CMK (cell line): ENCODE results near the gene AQP5.

ENCODE experiments used
- DNase-seq: peaks from one replicate; pipeline ENCODE4 v3.0.0-alpha.2; 2010; ENCODE audit warnings: low read depth

AQP5 gene

DNA sequence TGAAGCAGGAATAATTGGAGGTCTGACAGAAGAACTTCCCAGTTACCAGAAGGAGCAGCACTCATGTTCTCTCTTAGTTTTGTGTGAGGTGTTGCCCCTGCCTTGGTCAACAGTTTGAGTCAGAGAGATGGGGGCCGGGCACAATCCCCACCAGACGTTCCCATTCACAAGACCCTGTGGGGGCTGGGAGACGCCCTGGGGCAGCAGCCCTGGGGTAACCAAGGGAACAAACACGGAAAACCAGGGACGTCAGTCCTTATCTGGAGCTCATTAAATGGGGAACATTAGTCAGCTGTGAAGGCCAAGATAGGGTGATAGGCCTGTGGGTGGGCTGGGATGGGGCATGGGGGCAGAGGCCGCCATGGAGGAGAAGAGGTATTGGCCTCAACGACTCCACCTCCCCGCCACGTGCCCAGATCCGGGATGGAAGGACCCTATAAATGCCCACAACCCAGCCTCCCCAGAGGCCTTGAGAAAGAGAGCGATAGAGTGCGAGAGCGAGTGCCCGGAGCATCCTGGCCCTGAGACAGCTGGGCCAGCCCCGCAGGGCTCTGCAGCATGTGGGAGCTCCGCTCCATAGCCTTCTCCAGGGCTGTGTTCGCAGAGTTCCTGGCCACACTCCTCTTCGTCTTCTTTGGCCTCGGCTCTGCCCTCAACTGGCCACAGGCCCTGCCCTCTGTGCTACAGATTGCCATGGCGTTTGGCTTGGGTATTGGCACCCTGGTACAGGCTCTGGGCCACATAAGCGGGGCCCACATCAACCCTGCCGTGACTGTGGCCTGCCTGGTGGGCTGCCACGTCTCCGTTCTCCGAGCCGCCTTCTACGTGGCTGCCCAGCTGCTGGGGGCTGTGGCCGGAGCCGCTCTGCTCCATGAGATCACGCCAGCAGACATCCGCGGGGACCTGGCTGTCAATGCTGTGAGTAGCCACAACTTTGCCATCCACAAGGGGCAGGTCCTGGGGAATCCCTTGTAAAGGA lies 11.1 kb upstream of the AQP5 start, which contains the start of gene AQP2:
Gene AQP2, plus strand, starts transcription at position 465 of the 979 bp plus-strand sequence. Its CDS starts 94 bp downstream, at position 559.
- DNase-seq, result no peak

- DNase-seq, result no peak
Observed at GRCh38 chr12:49951411-49952240, 10.0 kb upstream of the AQP5 start.

DNA sequence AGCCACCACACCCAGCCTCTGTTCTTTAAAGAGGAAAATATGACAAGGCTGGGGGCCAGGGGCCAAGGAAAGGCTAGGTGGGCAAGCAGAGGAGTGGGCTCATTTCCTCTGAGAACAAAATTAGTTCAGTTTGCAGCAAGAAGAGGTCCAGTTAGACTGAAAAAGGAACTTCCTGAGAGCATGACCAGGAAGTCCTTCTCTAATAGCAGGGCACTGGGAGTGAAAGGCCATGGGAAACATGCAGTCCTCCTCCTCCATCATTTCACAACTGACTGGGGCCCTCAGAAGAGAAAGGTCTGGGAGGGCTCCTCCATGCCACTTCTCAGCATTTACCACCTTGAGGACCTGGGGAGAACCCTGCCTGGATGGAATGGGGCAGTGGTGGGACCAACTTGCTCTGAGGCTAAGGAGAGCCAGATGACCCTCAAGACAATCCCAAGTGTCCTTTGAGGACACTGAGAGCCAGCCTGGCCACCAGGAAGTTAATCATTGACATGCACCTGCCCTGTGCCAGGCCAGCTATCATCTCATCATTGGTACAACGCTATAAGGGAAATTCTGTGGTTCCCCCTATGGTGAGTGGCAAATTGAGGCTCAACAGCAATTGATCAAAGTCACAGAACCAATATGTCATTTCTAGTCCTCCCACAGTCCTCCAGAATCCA lies 9.1 kb upstream of the AQP5 start:
- DNase-seq, result no peak

DNA sequence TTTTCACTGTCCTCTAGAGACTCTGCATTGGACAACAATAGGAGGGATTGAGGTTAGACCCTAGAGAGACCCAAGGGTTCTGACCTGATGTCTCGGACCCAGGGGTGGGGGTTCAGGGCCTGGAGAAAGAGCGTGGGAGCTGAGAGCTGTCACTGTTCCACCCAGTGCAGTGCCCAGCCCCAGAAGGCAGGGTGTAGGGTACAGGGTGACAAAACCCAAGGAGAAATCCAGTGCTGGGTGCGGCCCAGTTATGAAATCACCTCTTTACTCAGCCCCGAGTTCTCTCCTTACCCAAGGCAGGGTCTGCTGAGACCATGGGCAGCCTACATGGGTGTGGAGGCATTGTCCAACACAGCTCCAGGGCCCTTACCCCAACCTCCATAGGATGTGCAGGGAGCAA lies 8.5 kb upstream of the AQP5 start:
- no peak for DNase-seq

GRCh38 chr12:49953961-49954846 lies 7.5 kb upstream of the AQP5 start:
- no peak for DNase-seq

DNA sequence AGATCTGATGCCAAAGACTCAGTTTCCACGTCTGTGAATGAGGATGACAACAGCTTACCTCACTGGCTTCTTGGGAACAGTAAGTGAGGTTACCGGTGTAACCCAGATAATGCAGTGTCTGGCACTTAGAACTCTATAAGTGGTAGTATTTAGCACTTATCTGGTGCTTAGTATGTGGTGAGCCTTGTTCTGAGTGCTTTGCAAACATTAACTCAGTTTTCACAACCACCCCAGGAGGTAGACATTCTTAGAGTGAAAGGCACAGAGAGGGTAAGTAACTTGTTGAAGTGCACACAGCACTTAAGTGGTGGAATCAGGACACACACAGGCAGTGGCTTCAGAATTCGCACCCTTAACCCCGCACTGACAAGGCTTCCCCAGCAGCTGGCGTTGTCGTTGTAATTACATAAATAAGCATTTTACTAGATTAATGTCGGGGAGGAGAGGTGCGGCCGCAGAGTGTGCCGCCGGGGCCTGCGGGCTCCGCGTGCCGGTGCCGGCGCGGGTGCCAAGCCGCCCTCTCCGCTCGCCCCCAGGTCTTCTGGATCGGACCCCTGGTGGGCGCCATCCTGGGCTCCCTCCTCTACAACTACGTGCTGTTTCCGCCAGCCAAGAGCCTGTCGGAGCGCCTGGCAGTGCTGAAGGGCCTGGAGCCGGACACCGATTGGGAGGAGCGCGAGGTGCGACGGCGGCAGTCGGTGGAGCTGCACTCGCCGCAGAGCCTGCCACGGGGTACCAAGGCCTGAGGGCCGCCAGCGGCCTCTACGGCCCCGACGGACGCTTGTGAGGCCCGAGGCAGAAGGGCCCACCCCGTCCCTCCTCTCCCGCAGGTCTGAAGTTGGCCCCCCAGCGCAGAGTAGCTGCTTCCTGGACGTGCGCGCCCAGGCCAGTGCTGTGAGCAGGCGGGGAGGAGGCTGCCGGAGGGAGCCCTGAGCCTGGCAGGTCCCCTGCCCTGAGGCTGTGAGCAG lies 6.5 kb upstream of the AQP5 start:
- DNase-seq, result no peak

GRCh38 chr12:49955899-49956662 lies 5.6 kb upstream of the AQP5 start:
- DNase-seq, result no peak

GRCh38 chr12:49956663-49957569 lies 4.8 kb upstream of the AQP5 start:
- DNase-seq, result no peak

GRCh38 chr12:49957570-49957967 lies 4.1 kb upstream of the AQP5 start:
- DNase-seq, result no peak

DNA sequence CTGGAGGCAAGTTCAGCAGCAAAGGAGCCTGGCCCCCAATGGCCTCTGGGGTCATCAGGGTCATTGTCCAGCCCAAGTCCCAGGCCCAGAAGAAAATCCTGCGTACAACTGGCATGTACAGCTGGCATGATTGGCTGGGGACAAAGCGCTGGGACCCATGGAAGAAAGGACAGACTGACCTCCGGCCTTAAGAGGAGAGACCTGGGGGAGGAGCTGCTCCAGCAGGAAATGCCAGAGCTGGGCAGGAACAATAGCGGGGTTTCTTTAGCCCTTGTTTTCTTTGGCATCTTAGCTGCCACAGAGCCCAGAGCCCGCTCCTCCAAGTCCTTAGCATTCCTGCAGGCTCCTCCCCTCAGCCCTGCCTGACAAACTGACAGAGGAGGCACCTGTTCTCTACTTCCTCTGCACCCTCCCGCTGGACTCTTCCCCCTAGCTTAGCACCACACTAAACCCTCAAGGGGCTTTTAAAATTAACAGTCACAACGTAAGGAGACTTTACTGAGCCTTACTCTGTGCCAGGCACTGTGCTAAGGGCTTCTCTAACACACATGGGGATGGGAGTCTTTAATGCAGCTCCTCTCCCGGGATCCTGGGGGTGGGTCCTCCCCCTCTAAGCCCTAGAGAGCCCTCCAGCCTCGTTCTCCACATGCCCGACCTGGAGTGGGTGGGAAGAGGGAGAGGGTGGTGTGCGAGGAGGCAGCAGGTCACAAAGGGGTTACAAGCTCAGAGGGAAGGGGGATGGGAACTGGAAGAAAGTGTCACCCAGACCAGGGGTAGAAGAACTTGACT lies 1.8 kb upstream of the AQP5 start:
- no peak for DNase-seq

DNA sequence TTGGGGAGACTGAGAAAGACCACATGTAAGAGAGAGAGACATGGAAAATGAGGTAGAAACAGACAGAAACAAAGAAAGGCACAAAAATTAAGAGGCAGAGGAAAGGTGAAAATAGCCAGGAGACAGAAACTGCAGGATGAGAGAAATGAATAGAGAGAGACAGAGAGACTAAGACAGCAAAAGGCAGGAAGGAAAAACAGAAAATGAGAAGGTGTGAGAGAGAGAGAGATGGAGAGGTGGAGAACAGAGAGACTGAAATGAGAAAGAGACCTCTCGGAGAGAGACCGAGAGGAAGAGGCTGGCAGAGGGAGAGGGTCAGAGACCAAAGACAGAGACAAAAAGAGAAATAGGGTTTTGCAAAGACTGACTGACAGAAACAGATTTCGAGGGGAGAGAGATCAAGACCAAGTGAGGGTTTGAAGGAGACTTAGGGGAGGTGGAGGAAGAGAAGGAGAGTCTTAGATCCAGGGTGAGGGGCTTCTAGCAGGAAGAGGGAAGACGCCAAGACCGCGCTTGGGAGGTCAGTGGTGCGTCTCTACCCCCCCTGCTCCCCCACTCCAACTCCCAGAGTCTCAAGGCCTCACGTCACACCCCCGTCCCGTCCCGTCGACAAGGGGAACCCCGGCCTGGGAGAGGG lies 1.1 kb upstream of the AQP5 start:
- no peak for DNase-seq

DNA sequence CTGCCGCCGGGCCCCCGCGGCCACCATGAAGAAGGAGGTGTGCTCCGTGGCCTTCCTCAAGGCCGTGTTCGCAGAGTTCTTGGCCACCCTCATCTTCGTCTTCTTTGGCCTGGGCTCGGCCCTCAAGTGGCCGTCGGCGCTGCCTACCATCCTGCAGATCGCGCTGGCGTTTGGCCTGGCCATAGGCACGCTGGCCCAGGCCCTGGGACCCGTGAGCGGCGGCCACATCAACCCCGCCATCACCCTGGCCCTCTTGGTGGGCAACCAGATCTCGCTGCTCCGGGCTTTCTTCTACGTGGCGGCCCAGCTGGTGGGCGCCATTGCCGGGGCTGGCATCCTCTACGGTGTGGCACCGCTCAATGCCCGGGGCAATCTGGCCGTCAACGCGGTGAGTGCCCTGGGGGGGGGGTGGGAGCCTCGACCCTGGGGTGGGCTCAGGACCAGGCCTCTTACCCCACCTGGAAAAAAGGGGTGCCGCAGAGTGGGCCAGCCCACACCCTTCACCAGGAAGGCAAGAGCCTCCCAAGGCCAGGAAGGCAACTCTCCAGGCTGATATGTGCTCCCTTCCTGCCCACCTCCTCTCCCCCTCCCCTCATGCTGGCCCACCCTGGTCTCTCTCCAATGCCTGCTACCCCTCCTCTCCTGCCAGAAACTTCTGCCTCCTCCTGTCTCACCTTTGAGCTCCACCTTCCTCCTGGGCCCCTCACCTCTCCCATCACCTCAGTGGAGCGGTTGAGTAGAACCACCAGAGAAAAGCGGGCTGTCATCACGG lies 507 bp downstream of the AQP5 start:
- no peak for DNase-seq

DNA sequence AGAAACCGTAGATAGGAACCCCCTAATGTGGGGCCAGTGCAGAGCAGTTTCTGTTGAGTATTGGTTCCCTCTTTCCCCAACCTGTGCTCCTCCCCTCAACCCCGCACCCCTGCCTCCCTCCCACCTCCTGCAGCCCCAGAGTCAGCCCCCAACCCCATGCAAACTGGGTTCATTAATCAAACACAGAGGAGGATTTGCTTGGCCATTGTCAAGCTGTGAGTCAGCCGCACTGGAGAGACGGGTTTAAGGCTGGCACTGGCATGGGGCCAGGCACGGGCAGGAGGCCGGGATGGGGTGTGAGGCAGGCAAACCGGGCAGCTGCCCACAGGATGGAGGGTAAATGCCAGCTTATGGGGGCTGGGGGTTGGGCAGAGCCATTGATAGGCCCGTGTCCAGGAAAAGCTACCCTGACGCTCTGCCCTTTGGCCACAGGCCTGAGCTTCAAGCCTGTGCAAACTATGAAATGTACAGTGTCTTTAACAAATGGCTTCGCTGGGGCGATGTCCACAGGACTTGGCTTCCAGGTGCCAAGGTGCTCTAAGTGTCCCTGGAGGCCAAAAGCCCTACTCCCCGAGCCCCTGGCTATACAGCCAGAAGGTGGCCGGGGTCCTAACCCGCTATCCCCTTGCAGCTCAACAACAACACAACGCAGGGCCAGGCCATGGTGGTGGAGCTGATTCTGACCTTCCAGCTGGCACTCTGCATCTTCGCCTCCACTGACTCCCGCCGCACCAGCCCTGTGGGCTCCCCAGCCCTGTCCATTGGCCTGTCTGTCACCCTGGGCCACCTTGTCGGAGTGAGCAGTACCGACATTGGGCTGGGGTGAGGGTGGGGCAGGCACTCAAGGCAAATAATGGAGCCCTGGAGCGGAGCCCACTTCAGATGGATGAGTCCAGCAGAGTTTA lies 1.4 kb downstream of the AQP5 start:
- DNase-seq, result no peak

- DNase-seq, result no peak
Observed at GRCh38 chr12:49963976-49964815, 2.5 kb downstream of the AQP5 start.
